ENCODE data around the gene PTGER3.

Gene PTGER3

DNA sequence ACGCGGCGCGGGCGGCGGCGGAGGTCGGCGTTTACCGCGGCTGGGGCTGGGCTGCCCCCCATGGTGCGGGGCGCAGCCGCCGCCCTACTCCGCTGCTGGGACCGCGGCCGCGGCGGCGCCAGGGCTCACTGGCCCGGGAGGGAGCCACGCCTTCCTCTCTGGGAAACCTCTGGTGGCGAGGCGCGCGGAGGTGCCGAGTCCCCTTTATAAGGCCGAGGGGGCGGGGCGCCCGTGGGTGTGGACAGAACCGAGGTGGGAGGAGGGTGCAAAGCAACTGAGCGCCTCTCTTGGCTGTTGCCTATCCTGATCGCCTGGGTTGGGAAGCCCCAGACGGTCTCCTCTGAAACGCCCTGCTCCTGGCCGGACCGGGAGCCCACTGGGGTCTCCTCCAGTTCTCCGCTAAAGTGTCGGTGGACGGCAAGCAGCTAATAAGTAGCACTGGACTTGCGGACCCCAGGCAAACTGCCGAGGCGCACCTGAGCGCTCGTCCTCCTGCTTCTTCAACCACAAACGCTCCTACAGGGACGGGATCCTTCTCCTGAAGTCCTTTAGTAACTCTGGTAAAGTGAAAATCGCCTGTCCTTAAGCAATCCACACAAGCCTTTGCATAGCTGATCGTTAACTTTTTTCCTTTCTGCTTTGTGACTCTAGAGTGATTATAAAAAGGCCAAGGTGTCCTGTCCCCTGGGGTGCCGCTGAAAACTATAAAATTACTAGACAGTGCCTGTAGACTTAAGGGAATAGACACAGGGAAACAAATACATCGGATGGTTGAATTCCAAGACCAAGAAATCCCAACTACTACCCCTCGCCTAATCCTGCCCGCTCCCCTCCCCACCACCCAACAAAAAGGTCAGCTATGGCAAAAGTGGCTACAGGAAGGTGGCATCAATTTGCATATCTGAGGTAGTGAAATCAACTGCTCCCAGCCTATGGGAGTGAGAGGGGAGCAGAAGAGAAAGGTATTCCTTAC is at the start of gene PTGER3:
Gene PTGER3 (minus strand): TSS at position 182 of the 973 bp plus-strand sequence. CDS start 239 bp downstream, outside the sequence.
- DNase-seq (ENCODE audit: low read depth in 3 of 3), result peak in 2 of 3 experiments; percentile 22 to 28

DNA sequence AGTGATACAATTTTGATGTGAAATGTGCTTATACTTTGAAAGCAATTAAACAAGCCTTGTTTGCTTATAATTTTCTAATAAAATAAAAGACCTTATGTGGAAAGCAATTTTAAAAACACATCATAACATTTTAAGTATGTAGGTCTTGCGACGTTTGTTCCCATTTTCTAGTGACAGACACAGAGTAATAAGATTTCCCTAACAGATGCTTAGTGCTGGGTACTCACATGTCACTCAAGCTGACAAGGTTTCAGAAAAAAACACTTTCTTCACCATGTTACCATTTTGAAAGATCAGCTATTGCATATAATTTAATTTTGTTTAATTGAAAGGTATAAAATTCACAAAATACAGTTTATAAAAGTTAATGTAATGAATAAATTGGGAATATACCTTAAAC is 47.3 kb upstream of the PTGER3 start:
- no peak for DNase-seq (ENCODE audit: low read depth in 3 of 3)

DNA sequence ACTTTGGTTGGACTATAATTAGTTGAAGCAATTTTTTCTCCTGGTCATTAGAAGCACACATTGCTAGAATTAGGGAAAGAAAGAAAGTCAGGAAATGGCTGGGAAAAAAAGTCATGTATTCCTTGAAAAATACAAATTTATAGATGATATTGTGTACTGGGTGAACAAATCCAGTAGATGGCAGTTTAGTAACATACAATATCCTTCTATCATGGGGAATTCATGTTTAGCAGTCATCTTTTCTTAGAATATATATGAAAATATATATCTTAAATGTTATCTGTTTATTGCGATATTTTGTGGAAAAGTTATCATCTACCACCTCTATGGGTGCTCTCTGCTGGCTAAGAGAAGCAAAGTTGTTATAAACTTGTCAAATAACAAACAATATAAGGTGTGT is 46.3 kb upstream of the PTGER3 start:
- no peak for DNase-seq (ENCODE audit: low read depth in 3 of 3)

DNA sequence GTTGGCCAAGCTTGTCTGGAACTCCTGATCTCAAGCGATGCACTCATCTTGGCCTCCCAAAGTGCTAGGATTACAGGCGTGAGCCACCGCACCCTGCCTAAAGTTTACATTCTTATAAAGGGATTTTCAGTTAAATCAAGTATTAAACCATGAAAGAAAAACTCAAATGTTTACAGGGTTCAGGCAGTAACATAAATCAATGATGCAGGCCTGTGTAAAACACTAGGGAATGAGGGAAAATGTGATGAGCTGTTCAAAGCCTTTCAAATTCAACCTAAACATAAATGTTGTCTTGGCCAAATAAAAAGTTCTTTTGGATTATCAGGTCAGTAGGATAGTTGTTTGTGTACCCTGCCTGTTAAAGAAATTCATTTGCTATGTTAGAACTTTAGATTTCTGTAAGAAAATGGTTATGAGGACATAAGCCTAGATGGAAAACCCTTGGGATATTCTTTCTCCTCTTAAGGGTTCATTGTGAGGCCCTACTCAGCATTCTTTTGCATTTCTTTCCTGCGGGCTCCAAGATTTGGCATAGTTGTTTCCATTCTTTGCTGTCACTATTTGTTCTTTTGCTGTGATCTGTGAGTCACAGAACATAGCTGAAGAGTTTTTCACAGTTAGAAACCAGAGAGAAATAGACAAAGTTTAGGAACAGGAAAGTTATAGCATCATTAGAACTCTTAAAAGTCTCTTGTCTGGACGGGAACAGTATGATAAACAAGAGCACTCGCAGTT is 42.1 kb upstream of the PTGER3 start:
- no peak for DNase-seq (ENCODE audit: low read depth in 3 of 3)

DNA sequence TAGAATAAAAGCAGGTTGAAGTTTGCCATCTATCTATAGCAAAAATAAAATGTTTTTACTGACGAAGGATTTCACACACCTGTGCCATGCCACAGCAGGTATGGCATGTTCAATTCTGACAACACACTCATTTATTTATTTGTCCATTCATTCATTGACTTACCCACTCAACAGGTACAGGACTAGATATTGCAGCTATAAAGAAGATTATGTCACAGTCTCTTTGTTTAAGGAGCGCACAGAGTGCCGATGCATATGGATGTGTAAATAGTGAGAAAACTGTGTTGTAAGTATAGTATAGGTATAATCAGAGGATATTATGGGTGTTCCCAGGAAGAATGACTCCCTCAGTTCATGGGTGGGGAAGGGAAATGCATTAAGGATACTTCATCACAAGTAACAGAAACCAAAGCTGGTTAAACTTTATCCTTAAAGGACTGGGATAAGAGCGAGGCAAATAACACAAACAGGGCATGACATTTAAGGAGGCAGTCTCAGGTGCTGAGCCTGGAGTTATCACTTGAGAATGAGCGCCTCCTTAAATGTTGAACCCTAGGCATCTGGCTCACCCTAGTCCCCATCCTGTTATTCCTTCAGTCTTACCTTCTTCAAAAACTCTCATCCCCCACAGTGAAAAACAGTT is 41.1 kb upstream of the PTGER3 start:
- DNase-seq (ENCODE audit: low read depth in 3 of 3), result no peak

DNA sequence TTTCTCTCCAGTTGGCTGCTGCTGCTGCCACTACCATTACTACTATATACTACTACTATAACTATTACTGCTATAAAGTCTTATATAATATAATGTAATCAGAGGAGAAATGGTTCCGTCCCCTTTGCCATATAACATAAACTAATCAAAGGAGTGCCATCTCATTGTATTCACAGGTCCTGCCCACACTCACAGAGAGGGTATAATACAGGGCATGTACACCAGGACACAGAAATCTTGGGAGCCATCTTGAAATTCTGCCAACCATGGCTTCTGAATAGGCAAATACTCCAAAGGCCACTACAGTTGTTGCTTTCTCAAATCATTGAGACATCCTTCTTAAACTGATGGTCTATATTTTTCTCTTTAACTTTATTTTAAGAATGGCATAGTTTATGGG is 40.1 kb upstream of the PTGER3 start:
- no peak for DNase-seq (ENCODE audit: low read depth in 3 of 3)

DNA sequence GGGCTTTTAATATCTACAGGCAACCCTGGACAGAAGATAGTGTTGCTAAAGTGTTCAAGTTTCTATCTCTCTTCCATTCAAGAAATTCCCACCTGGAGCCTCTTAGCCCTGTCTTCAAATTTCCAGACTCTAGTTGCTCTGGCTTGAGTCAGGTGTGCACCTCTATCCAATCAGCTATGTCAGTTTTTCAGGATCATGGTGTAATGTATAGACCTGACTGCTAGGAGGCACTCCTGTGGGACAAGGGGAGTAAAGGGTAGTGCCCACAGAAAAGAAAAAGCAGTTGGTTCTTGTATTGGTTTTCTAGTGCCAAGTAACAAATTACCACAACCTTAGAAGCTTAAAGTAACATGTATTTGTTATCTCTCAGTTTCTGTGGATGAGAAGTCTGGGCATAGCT is 39.4 kb upstream of the PTGER3 start:
- DNase-seq (ENCODE audit: low read depth in 3 of 3), result no peak

DNA sequence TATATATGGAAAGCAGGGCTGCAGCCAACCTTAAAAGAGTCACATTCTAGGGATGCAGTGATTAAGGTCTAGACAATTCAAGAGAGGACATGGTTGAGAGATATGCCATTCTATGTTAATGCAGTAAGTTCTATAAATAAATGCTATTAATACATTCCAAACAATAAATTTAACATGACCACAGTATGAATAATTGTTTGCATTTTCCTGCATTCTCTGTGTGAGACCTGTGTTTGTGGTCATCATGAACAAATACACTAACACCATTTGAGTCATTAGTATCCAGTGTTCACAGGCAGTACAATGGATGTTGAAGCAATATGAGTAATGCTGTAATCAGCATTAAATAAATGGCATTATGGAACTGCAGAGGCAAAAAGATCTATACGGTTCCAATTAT is 38.7 kb upstream of the PTGER3 start:
- no peak for DNase-seq (ENCODE audit: low read depth in 3 of 3)

DNA sequence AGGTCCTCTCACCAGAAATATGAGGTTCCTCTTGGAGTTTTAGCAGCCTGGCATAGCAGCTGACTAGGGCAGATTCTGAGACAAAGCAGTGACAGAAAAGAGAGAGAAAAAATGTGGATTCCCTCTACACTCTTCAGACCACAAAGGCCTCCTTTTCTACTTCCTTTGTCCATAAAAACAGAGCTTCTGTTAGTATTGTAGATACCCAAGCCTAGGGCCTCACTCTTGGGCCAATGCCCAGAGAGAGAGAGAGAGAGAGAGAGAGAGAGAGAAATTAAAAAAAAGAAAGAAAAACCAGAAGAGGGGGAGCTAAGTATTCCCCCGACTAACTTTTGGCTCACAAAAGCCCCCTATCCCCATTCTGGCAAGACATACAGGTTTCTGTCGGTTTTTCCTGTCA is 35.7 kb upstream of the PTGER3 start:
- DNase-seq (ENCODE audit: low read depth in 3 of 3), result no peak

DNA sequence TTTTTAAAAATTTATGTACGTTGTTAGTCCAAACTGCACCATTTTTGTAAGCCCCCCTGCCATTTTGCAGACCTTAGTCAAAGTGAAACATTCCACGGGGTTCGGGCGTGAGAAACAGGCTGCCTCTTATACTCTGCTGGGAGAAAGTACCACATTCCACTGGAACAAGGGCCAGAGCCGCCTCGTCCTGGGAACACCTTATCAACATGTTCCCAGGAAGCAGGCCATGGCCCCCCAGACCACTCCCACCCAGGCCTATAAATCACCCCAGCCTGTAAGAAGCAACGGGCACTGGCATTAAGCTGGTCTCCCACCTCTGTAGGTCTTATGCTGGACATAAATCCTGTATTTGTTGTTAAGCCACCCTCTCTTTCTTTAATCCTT is 34.1 kb upstream of the PTGER3 start:
- DNase-seq (ENCODE audit: low read depth in 3 of 3), result no peak

DNA sequence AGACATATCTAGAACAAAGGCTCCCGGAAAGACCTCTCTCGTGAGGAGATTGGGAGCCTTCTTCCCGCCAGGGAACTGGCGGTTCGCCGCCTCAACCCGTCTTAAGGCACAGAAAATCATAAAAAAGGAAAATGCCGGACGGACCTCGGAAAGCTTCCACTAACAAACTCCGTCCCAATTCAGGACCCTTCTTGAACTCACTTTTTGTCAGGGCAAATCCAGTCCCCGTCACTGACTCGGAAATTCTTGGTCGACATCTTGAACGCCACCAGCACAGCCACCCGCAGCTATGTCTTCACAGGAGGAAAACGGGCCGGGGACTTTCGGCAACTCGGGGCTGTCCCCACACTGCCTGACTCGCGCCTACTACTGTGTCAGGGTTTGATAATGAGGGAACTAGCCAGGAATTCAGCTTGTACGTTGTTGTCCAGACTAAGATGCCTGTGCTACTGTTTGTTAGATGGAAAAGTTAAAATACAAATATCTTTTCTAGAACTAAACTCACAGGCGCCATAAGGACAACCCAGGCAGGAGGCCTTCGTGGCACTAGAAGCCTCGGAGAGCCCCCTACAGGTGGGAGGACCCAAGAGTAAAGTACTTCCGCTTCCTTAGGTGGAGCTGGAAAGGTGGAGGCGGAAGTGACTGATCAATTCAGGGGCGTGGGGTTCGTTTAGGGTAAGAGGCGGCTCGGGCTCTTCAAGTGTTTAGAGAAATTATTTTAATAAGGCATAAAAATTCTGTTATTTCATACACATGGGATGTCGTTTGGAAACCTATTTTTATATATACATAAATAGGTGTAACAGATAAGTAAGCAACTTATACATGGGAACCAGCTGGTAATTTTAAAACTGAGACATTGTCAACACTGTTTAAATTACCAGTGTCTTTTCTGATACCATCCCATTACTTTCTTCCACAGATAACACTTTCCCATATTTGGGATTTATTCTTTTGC is 33.4 kb upstream of the PTGER3 start, which contains the start of gene ZRANB2:
Gene ZRANB2 (minus strand): TSS at position 297 of the 958 bp plus-strand sequence. CDS start 40 bp downstream, at position 257.
- peak; percentile 78 to 81 (median 78) for DNase-seq (ENCODE audit: low read depth in 3 of 3)

DNA sequence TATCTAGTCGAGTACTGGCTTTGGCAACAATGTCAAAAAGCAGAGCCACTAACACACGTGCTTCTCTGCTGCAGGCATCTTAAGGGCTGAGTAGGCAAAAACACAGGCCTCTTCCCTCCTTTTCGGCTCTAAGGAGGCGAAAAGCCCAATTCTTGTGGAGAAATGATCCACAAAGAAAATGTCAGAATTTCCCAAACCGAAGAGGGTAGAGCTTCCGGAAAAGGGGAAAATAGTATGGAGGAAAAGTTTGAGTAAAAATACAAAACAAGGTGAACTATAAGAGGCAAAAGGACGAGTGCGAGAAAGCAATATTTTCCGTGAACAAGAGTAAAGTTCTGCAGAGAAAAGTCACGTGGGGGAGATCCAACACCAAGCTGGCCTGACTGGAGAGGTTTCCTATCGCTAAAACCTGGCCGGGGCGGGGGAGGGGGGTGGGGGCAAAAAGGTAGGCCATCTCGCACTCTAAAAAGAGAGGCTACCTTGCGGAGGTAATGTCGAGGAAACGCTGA is 32.7 kb upstream of the PTGER3 start:
- DNase-seq (ENCODE audit: low read depth in 3 of 3), result no peak

DNA sequence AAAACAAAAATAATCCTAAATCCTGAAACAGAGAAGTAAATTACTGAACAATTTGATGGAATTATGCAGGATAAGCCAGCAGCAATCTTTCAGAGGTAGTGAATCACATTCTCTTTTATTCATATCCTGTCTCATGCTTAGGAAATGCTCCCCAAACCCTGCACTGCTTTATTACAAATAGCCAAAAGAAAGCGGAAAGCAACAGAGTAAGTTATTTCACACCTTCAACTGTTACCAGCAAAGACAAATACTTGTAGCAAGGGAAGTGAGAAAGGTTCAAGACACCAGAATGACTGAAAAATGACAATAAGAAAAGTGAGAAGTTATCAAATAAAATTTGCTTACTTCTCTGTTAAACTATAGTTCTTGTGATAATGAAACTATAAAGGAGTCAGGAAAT is 27.1 kb upstream of the PTGER3 start:
- no peak for DNase-seq (ENCODE audit: low read depth in 3 of 3)

DNA sequence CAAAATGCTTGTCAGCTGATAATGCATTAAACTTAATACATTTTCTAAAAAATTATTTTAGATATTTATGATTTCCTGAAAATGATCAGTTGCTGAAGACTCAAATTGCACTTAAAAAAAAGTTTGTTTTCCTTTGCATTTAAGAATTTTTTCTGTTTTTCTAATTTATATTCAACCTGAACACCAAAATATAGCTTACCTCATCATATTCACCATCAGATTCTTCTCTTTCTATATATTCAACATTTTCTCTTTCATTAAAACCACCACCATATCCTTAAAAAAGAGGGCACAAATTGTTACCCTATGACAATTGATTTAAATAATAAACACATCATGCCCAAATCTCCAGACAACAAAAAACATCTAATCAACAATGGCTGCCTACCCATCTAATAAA is 24.7 kb upstream of the PTGER3 start:
- DNase-seq (ENCODE audit: low read depth in 3 of 3), result no peak

DNA sequence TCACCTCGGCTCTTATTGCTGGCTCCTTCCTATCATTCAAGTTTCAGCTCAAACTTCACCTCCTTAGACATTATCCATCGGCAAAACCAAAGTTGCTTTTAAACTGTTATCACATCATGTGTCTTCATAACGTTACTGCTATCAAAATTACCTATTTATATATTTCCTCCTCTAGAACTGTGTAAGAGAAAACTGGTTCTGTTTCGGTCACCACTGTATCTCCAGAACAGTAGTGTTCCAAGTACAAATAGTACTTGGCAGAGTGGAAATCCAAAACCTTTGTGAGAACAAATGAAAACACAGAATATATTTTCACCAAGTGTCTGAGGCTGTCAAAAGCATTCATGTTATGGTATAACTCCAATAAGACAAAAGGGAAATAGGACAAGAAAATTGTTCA is 24.1 kb upstream of the PTGER3 start:
- no peak for DNase-seq (ENCODE audit: low read depth in 3 of 3)

DNA sequence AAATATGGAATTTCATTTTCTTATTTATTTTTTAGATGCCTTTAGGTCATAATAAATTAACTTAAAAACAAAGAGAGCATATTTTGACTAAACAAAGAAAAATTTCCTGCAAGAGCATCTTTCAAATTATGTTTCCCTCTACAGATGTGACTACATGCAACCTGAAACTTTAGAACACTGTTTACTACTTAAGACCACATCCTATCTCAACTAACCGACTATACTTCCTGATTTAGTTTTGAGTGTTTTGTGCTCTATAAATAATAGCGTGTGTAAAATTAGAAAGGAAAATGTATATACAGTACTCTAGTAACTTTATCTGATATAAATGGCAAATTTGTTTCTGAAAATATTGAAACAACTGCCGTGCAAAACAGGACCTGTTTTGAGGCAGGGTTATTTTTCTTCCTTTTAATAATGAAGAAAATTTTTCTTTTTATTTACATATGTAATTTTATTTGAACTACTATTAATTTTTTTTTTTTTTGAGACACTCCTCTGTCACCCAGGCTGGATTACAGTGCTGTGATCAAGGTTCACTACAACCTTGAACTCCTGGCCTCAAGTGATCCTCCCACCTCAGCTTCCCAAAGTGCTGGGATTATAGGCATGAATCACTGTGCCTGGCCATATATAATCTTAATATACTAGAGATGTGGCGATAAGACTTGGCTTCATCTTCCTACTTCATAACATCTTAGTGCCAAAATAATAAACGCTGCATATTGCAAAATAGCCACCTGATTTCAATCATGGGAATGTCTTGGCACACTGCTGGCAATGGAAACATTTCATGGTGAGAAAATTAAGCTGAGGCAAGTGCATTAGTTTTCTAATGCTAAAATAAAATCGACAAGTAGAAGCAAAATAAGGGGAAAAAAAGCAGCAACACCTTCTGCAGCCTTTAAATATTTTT is 21.0 kb upstream of the PTGER3 start:
- DNase-seq (ENCODE audit: low read depth in 3 of 3), result no peak

DNA sequence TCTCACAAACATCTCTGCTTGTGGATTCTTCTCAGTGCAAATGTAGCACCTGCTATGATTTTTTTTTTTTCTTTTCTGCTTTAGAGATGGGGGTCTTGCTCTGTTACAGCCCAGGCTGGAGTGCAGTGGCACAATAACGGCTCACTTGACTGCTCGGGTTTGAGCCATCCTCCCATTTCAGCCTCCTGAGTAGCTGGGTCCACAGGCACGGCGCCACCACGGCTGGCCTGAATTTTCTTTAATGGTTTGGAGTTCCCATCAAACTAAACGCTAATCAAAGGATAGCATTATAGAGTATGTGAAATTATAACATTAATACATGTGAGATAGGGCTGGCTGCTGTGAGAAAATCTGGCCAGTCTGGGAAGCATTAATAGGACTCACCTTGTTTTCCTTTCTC is 7.2 kb upstream of the PTGER3 start:
- no peak for DNase-seq (ENCODE audit: low read depth in 3 of 3)

DNA sequence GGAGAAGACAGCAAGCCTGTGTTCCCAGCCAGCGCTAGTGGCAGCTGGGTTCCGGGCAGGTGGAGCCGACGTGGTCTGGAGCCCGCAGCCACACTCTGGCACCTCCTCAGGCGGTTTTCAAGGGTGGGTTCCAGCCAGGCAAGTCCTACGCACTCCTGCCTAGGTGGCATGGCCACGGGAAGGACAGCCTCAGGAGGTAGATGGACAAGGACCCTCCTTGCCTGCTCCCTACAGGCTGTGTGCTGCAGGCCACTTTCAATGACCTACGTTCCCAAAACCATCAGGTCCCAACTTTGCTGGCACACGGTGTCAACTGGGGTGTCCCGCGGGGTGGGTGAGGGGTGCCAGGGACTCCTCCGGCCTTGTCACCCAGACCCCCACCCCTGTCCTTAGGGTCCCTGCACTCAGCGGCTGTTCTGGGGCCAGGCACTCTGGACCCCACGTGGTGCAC is 6.7 kb upstream of the PTGER3 start:
- no peak for DNase-seq (ENCODE audit: low read depth in 3 of 3)

DNA sequence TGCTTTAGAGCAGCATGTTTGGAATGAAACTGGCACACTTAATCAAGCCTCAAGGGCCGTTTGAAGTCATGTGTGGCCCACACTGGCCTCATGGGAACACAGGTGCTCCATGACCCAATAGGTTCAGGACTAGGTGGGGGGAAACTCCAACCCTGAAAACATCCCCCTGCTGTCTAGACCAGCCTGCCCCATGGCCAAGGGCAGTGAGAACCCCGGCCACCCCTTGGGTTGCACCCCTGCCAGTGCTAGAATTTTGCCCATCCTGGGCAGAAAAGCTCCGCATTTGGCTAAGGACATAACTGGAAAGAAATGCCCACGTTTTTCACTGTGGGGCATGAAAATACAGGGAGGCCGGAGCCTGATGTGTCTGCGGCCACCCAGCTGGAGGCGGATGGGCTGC is 6.1 kb upstream of the PTGER3 start:
- no peak for DNase-seq (ENCODE audit: low read depth in 3 of 3)

DNA sequence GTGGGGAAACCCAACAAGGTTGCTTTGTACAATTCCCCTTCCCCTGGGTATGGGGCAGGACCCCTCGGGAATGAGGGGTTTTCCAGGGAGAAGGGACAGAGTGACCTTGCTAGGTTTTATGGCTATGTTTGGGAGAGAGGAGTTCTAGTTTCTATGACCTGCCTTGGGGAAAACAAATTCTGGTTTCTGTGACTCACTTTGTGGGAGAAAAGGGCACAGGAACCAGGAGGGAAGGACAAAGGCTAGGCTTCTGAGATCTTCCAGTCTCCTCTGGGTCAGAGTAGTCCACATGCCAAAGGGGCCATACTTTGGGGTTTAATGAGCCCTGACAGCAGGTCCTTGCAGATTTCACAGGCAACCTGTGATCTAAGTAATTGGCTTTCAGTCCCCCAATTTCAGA is 5.5 kb upstream of the PTGER3 start:
- no peak for DNase-seq (ENCODE audit: low read depth in 3 of 3)
